ENCODE measurements around the gene SDHB. TPM values are rescaled to one million over a fixed set of nuclear protein-coding genes. Genes with fewer than 3 reads are reported as not detected.

The SDHB gene
- total RNA-seq, 1 experiment from 2014 or later, result 70.1 TPM

- Mint-ChIP-seq H3K9me3 (ENCODE audit: low read depth, unreplicated experiment) (no peaks in the 10 kb centered on the region), H3K4me3 (ENCODE audit: low read depth, unreplicated experiment) (no peak overlapping the region), H3K27me3 (ENCODE audit: unreplicated experiment) (no peaks in the 10 kb centered on the region), H3K27ac (ENCODE audit: unreplicated experiment) (no peak overlapping the region), H3K4me1 (ENCODE audit: low read depth, unreplicated experiment) (no peaks in the 10 kb centered on the region), H3K36me3 (ENCODE audit: insufficient read depth, unreplicated experiment) (no peaks in the 10 kb centered on the region)
- intact Hi-C loops (cut with micrococcal nuclease; ENCODE audit: unreplicated experiment), result no loop called here
- CTCF ChIA-PET, result no interaction called here
- no peak for DNase-seq
- no peak for TF ChIP-seq CTCF (IDR thresholded peaks at IDR 0.05; ENCODE audit: unreplicated experiment)
- no TSS peak for BruUV-seq (replicated peaks)
Measured at GRCh38 chr1:17071794-17072193, 18.0 kb upstream of the SDHB start.

- Mint-ChIP-seq H3K9me3 (ENCODE audit: low read depth, unreplicated experiment) (no peaks in the 10 kb centered on the region), H3K27me3 (ENCODE audit: unreplicated experiment) (no peaks in the 10 kb centered on the region), H3K36me3 (ENCODE audit: insufficient read depth, unreplicated experiment) (no peaks in the 10 kb centered on the region), H3K4me1 (ENCODE audit: low read depth, unreplicated experiment) (no peaks in the 10 kb centered on the region), H3K27ac (ENCODE audit: unreplicated experiment) (no peak overlapping the region), H3K4me3 (ENCODE audit: low read depth, unreplicated experiment) (no peak overlapping the region)
- intact Hi-C loops (cut with micrococcal nuclease; ENCODE audit: unreplicated experiment), result no loop called here
- CTCF ChIA-PET, result no interaction called here
- no peak for DNase-seq
- no TSS peak for BruUV-seq (replicated peaks)
- no peak for TF ChIP-seq CTCF (IDR thresholded peaks at IDR 0.05; ENCODE audit: unreplicated experiment)
Measured at GRCh38 chr1:17070163-17070525, 16.3 kb upstream of the SDHB start.

GRCh38 chr1:17069452-17070162 lies 15.8 kb upstream of the SDHB start:
- CTCF ChIA-PET, result no interaction called here
- no peak overlapping the region for H3K27ac Mint-ChIP-seq (ENCODE audit: unreplicated experiment)
- no peak for DNase-seq
- no peaks in the 10 kb centered on the region for H3K9me3 Mint-ChIP-seq (ENCODE audit: low read depth, unreplicated experiment)
- intact Hi-C loops (cut with micrococcal nuclease; ENCODE audit: unreplicated experiment), result no loop called here
- TF ChIP-seq CTCF (IDR thresholded peaks at IDR 0.05; ENCODE audit: unreplicated experiment), result no peak
- H3K36me3 Mint-ChIP-seq (ENCODE audit: insufficient read depth, unreplicated experiment), result no peaks in the 10 kb centered on the region
- no peaks in the 10 kb centered on the region for H3K4me1 Mint-ChIP-seq (ENCODE audit: low read depth, unreplicated experiment)
- BruUV-seq (replicated peaks), result no TSS peak
- H3K4me3 Mint-ChIP-seq (ENCODE audit: low read depth, unreplicated experiment), result no peak overlapping the region
- no peaks in the 10 kb centered on the region for H3K27me3 Mint-ChIP-seq (ENCODE audit: unreplicated experiment)

GRCh38 chr1:17068789-17069188 lies 15.0 kb upstream of the SDHB start:
- H3K9me3 Mint-ChIP-seq (ENCODE audit: low read depth, unreplicated experiment), result peaks cover 2% of the 10 kb centered on the region
- TF ChIP-seq CTCF (IDR thresholded peaks at IDR 0.05; ENCODE audit: unreplicated experiment), result no peak
- no peak for DNase-seq
- no peak overlapping the region for H3K27ac Mint-ChIP-seq (ENCODE audit: unreplicated experiment)
- H3K27me3 Mint-ChIP-seq (ENCODE audit: unreplicated experiment), result no peaks in the 10 kb centered on the region
- intact Hi-C loops (cut with micrococcal nuclease; ENCODE audit: unreplicated experiment), result no loop called here
- CTCF ChIA-PET, result no interaction called here
- BruUV-seq (replicated peaks), result no TSS peak
- H3K36me3 Mint-ChIP-seq (ENCODE audit: insufficient read depth, unreplicated experiment), result no peaks in the 10 kb centered on the region
- H3K4me3 Mint-ChIP-seq (ENCODE audit: low read depth, unreplicated experiment), result no peak overlapping the region
- no peaks in the 10 kb centered on the region for H3K4me1 Mint-ChIP-seq (ENCODE audit: low read depth, unreplicated experiment)
